Measurements from ENCODE around the gene DEFB113. TPM values are rescaled to one million over a fixed set of nuclear protein-coding genes. Genes with fewer than 3 reads are reported as not detected.

The DEFB113 gene
- total RNA-seq, 3 donors from 2014 or later, result not detected

DNA sequence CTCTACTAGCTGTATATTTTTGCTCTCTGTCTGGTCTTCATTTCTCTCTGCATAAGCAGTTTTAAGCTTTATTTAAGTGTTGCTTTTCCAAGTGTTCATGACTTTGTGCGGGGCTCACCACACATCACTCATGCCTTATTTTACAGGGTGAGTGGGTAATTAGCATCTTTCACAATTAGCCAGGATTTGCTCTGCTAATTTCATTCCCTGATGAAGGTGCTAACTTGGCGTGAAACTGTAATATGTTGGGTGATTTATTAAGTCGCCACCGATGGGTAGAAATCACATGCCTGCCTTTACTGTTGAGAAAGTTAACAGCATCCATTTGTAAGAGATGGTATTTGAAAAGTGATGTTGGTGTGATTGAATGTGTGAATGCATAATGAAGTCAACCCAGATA, 50.2 kb downstream of the DEFB113 start:
- no peak for DNase-seq
- H3K9me3 Mint-ChIP-seq, result no peaks in the 10 kb centered on the region
- H3K4me1 Mint-ChIP-seq (ENCODE audit: low read depth), result no peaks in the 10 kb centered on the region
- no peak overlapping the region for H3K4me3 Mint-ChIP-seq
- ATAC-seq, result no peak
- H3K27me3 Mint-ChIP-seq (ENCODE audit: low read depth), result no peaks in the 10 kb centered on the region
- H3K36me3 Mint-ChIP-seq (ENCODE audit: insufficient read depth), result no peaks in the 10 kb centered on the region

DNA sequence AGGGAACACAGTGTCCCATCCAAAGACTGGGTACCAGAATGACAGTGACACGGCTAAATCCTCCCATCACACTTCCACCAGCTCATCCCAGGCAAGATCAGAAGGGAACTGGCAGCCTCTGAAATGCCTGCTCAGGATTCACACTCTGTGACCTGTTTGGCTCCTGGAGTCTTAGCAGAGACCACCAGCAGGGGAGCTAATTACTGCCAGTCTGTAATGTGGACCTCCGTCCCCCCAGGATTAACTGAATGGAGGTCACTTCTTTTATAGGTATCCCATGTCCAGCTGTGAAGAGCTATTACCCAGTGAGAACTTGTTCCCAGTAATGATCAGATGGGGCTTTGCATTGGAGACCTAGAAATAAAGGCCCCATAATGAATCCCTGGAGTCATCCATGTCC, 50.6 kb downstream of the DEFB113 start:
- no peak overlapping the region for H3K4me3 Mint-ChIP-seq
- ATAC-seq (no peak), DNase-seq (no peak)
- no peaks in the 10 kb centered on the region for H3K9me3 Mint-ChIP-seq
- H3K4me1 Mint-ChIP-seq (ENCODE audit: low read depth), result no peaks in the 10 kb centered on the region
- H3K36me3 Mint-ChIP-seq (ENCODE audit: insufficient read depth), result no peaks in the 10 kb centered on the region
- no peaks in the 10 kb centered on the region for H3K27me3 Mint-ChIP-seq (ENCODE audit: low read depth)

Other genes with a start within 250 kb of the DEFB113 start
- not detected for gene CRISP3, start 225.2 kb downstream of the DEFB113 start, total RNA-seq
- gene PGK2, start 182.3 kb downstream of the DEFB113 start, total RNA-seq, result not detected
- gene CRISP1, start 103.1 kb downstream of the DEFB113 start, total RNA-seq, result not detected
- gene DEFB114, start 5.5 kb downstream of the DEFB113 start, total RNA-seq, result not detected
- not detected for gene DEFB110, start 52.4 kb upstream of the DEFB113 start, total RNA-seq
- not detected for gene DEFB112, start 80.3 kb upstream of the DEFB113 start, total RNA-seq

All from activated T-cell treated with anti-CD3 and anti-CD28 coated beads, Interleukin-2, amount 50 U/mL, for 4 hours (primary cell).